ENCODE results near the gene GABRD. TPM values are rescaled to one million over a fixed set of nuclear protein-coding genes. Genes with fewer than 3 reads are reported as not detected.

The GABRD gene
- total and polyA plus RNA-seq, 2 donors (not counting 3 experiments of a cell fraction or from before 2014, with no cell fraction given), result not detected

- no peak overlapping the region for H3K4me3 ChIP-seq (replicated peaks in 1 of 3; ENCODE audit: insufficient read depth in 1 of 3, low read depth in 1 of 3, low read length in 3 of 3)
- ChIA-PET POLR2A (no interaction called here), CTCF (no interaction called here)
- H3K27ac ChIP-seq (ENCODE audit: insufficient read depth, low read depth, low read length), result no peak overlapping the region
- no peaks in the 10 kb centered on the region for H3K36me3 ChIP-seq (ENCODE audit: control insufficient read depth in 2 of 2, extremely low read depth in 1 of 2, insufficient read depth in 2 of 2, low read length in 2 of 2)
- no peak overlapping the region for H2AFZ ChIP-seq (ENCODE audit: low read depth, low read length)
- no peak overlapping the region for H3K4me2 ChIP-seq (ENCODE audit: insufficient read depth, low read length)
- DNase-seq (ENCODE audit: low read depth, low spot score) (no peak), FAIRE-seq (no peak)
- no peaks in the 10 kb centered on the region for H3K4me1 ChIP-seq (ENCODE audit: control insufficient read depth, extremely low read depth, insufficient read depth, low read length)
- H3K79me2 ChIP-seq (ENCODE audit: control insufficient read depth, insufficient read depth, low read length), result no peaks in the 10 kb centered on the region
- no TSS peak for BruUV-seq (replicated peaks)
- no peak overlapping the region for H3K9ac ChIP-seq (replicated peaks; ENCODE audit: extremely low read depth, insufficient read depth, low read length)
- dilution Hi-C loops (cut with MboI; ENCODE audit: extremely low pct_ligation_motif_present, low sequenced_read_pairs) (no loop called here), intact Hi-C loops (cut with micrococcal nuclease) (no loop called here)
- no peaks in the 10 kb centered on the region for H3K9me1 ChIP-seq (replicated peaks; ENCODE audit: control insufficient read depth, extremely low read depth, insufficient read depth, low read length)
- no peaks in the 10 kb centered on the region for H3K9me3 ChIP-seq (replicated peaks; ENCODE audit: control insufficient read depth, insufficient read depth, low read length)
- TF ChIP-seq MYC (IDR thresholded peaks at IDR 0.05; ENCODE audit: low read depth, low read length) (no peak), EZH2 (IDR thresholded peaks at IDR 0.05; ENCODE audit: borderline replicate concordance, low read depth, low read length, severe bottlenecking) (no peak), FOS (IDR thresholded peaks at IDR 0.05; ENCODE audit: borderline replicate concordance, insufficient read depth, low read length) (no peak), POLR2A (IDR thresholded peaks at IDR 0.05; ENCODE audit: low read depth, low read length) (no peak), MAX (IDR thresholded peaks at IDR 0.05; ENCODE audit: insufficient read depth, insufficient read length) (no peak), GATA2 (IDR thresholded peaks at IDR 0.05; ENCODE audit: insufficient read depth, insufficient read length, low read depth, low read length) (no peak), JUN (IDR thresholded peaks at IDR 0.05; ENCODE audit: borderline replicate concordance, insufficient read depth, insufficient read length, low read depth) (no peak), POLR2AphosphoS5 (IDR thresholded peaks at IDR 0.05; ENCODE audit: insufficient read depth, low read depth, low read length) (no peak), CTCF (IDR thresholded peaks at IDR 0.05; ENCODE audit: extremely low read depth in 1 of 2, insufficient read depth in 1 of 2, low read depth in 1 of 2, low read length in 2 of 2) (no peak)
- H3K27me3 ChIP-seq (ENCODE audit: control insufficient read depth in 2 of 2, insufficient read depth in 2 of 2, low read length in 2 of 2), result no peaks in the 10 kb centered on the region
- H4K20me1 ChIP-seq (replicated peaks; ENCODE audit: control insufficient read depth, extremely low read depth, insufficient read depth, low read length), result no peaks in the 10 kb centered on the region
Measured at GRCh38 chr1:2060535-2060934, 41.4 kb downstream of the GABRD start.

Measured in endothelial cell of umbilical vein (primary cell).